ENCODE results near the gene GRAMD2B. TPM values are rescaled to one million over a fixed set of nuclear protein-coding genes. Genes with fewer than 3 reads are reported as not detected.

Gene GRAMD2B
- total RNA-seq, 1 donor: 6.9 TPM

DNA sequence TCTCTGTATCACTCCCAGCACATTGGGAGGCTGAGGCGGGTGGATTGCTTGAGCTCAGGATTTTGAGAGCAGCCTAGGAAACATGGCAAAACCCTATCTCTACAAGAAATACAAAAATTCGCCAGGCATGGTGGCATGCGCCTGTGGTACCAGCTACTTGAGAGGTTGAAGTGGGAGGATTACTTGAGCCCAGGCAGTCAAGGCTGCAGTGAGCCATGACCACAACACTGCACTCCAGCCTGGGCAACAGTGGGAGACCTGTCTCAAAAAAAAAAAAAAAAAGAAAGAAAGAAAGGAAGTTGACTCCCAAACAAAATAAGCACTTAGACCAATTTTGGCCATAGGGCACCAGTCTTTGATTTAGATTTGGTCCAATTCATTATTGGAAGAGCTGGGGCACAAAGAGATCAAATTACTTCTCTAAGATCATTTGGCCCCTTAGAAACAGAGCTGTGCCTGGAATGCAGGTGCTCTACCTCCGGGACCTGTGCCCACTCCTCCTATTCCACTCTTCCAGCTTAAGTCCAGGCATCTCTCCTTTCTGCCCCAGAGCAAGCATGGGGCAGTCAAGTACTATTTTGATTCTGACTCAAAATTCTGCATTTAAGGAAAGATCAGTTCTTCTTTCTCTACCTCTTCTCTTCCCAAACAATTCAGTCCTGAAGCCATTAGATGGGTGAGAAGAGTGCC, 112.8 kb downstream of the GRAMD2B start:
- no peaks in the 10 kb centered on the region for H3K9me3 ChIP-seq (ENCODE audit: low read depth, low read length)
- H3K27me3 ChIP-seq (ENCODE audit: insufficient read depth, low read length): no peaks in the 10 kb centered on the region
- H3K4me1 ChIP-seq (ENCODE audit: insufficient read depth, low read length): no peaks in the 10 kb centered on the region
- no peak overlapping the region for H3K4me3 ChIP-seq (ENCODE audit: low read length)

DNA sequence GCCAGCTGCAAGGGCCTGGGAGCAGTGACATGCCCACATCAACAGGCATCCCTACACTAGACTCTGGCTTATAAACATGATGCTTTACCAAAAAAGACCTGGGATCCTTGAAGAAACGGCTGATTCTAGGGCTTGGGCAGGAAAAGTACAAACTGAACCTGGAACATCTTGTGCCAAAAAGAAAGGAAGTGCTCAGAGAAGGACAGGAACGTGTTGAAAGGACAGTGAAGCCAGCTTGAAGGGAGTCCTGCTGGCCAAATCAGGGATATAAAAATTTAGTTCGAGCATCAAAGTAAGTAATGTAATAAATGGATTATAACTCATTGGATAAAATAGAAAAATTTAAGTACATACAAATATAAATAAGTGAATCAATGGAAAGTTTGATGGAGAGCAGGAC, 113.7 kb downstream of the GRAMD2B start:
- Histone ChIP-seq H3K4me1 (ENCODE audit: insufficient read depth, low read length) (no peaks in the 10 kb centered on the region), H3K9me3 (ENCODE audit: low read depth, low read length) (no peaks in the 10 kb centered on the region), H3K4me3 (ENCODE audit: low read length) (no peak overlapping the region), H3K27me3 (ENCODE audit: insufficient read depth, low read length) (no peaks in the 10 kb centered on the region)

DNA sequence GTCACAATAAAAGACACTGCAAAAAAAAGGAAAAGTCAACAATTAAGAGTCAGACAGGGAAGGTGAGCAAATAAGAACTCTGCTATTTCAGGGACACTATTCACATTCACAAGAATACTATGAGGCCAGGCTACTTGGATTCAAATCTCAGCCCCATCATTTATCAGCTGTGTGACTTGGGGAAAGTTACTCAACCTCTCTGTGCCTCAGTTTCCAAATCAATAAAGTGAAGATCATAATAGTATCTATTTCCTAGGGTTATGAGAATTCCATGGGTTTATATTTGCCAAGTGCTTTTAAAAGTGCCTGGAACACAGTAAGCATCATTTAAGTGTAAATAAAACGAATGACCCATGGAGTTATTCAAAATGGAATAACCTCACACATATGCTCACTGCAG, 115.4 kb downstream of the GRAMD2B start:
- H3K9me3 ChIP-seq (ENCODE audit: low read depth, low read length): no peaks in the 10 kb centered on the region
- H3K27me3 ChIP-seq (ENCODE audit: insufficient read depth, low read length): no peaks in the 10 kb centered on the region
- H3K4me3 ChIP-seq (ENCODE audit: low read length): no peak overlapping the region
- no peaks in the 10 kb centered on the region for H3K4me1 ChIP-seq (ENCODE audit: insufficient read depth, low read length)

DNA sequence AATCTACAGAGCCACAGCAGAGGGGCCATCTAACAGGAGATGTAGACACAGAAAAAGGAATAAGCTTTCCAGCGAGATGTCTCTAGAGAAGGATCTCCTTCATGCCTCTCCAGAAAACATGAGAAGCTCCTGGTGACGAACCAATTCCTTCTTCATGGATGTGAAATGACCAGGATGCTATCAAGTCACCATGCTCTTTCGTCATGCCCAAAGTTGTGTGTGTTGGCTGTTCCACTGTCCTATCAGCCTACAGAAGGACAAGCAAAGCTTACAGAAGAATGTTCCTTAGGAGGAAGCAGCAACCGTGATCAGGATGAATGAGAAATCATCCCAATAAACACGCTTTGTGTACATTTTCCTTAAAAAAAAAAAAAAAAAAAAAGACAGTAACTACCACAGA, 117.4 kb downstream of the GRAMD2B start:
- Histone ChIP-seq H3K9me3 (ENCODE audit: low read depth, low read length) (no peaks in the 10 kb centered on the region), H3K4me1 (ENCODE audit: insufficient read depth, low read length) (no peaks in the 10 kb centered on the region), H3K4me3 (ENCODE audit: low read length) (no peak overlapping the region), H3K27me3 (ENCODE audit: insufficient read depth, low read length) (no peaks in the 10 kb centered on the region)

DNA sequence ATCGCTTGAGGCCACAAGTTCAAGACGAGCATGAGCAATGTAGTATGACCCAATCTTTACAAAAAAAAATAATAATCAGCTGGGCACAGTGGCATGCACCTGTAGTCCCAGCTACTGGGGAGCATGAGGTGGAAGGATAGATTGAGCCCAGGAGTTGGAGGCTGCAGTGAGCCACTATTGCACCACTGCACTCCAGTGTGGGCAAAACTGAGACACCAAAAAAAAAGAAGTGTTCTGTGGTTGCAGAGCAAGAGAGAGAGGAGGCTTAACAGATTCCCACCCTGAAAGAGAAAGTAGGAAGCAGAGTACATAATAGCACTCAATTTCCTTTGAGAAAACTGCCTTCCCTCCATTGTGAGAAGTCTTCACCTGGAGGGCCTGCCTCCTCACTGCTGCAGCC, 119.2 kb downstream of the GRAMD2B start:
- Histone ChIP-seq H3K9me3 (ENCODE audit: low read depth, low read length) (no peaks in the 10 kb centered on the region), H3K4me1 (ENCODE audit: insufficient read depth, low read length) (no peaks in the 10 kb centered on the region), H3K4me3 (ENCODE audit: low read length) (no peak overlapping the region), H3K27me3 (ENCODE audit: insufficient read depth, low read length) (no peaks in the 10 kb centered on the region)

DNA sequence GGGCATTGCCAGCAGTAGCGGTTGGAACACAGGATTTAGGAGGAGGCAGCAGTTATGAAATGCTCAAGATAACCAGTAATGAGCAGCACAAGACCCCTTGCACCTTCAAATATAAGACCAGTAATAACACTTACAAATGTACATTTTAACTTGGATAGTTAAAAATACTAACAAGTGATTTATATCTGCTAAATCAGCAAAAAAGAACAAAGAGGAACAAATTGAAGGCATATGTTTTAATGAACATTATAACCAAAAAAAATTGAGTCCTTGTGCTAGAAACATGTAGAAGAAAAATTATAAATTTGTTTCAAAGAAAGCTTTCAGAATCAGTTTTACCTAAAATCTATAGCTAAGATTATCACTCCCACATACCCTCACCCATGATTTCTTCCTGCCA, 119.8 kb downstream of the GRAMD2B start:
- Histone ChIP-seq H3K4me3 (ENCODE audit: low read length) (no peak overlapping the region), H3K9me3 (ENCODE audit: low read depth, low read length) (no peaks in the 10 kb centered on the region), H3K4me1 (ENCODE audit: insufficient read depth, low read length) (no peaks in the 10 kb centered on the region), H3K27me3 (ENCODE audit: insufficient read depth, low read length) (no peaks in the 10 kb centered on the region)

DNA sequence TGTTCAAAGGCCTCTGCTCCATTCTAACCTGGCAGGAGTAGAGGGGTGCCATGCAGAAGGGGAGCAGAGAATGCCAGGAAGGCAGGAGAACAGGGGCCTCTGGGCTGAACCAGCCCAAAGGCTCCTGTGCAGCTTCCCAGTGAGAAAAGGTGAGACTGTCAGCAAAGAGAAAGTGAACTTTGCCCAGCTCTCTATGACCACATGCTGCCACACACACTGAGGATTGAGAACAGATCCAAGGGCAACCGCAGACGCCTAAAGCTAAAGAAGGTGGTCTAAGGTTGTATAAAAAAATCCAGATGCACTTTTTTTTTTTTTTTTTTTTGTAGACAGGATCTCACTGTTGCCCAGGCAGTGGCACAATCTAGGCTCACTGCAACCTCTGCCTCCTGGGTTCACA, 120.5 kb downstream of the GRAMD2B start:
- H3K4me3 ChIP-seq (ENCODE audit: low read length): no peak overlapping the region
- no peaks in the 10 kb centered on the region for H3K4me1 ChIP-seq (ENCODE audit: insufficient read depth, low read length)
- H3K27me3 ChIP-seq (ENCODE audit: insufficient read depth, low read length): no peaks in the 10 kb centered on the region
- H3K9me3 ChIP-seq (ENCODE audit: low read depth, low read length): no peaks in the 10 kb centered on the region

Other genes starting within 250 kb of the GRAMD2B start
- 0.31 TPM for gene ALDH7A1, start 171.8 kb downstream of the GRAMD2B start, total RNA-seq
- 33.1 TPM for gene PHAX, start 177.5 kb downstream of the GRAMD2B start, total RNA-seq